GM12891 (cell line): Measurements from ENCODE around the gene FCER1G.

Experiments
- DNase-seq: peaks from one replicate; pipeline ENCODE4 v3.0.0; 2011; ENCODE audit warnings: low spot score; ENCODE audit not compliant: insufficient read length
- FAIRE-seq: peaks from 2 replicates; lab custom pipeline; 2011; peaks lifted over from hg19 to GRCh38; lab: Jason Lieb, UNC
- PAX5 ChIP-seq: IDR thresholded peaks from 2 replicates; pipeline ENCODE4 v1.6.1; 2011; ENCODE audit warnings: low read length, moderate library complexity, mild to moderate bottlenecking; ENCODE audit not compliant: insufficient read depth, severe bottlenecking
- POLR2A ChIP-seq: IDR thresholded peaks from 2 replicates; pipeline ENCODE4 v1.6.1; 2011; ENCODE audit warnings: low read depth, low read length, control low read depth
- POLR2AphosphoS5 ChIP-seq: IDR thresholded peaks from 2 replicates; pipeline ENCODE4 v1.6.1; 2011; ENCODE audit warnings: low read depth, low read length, control low read depth
- POU2F2 ChIP-seq: IDR thresholded peaks from 2 replicates; pipeline ENCODE4 v1.6.1; 2011; ENCODE audit warnings: low read depth, mild to moderate bottlenecking, control low read depth, low read length, moderate library complexity
- SPI1 ChIP-seq: IDR thresholded peaks from 2 replicates; pipeline ENCODE4 v1.6.1; 2011; ENCODE audit warnings: low read depth, low read length, control low read depth
- TAF1 ChIP-seq: IDR thresholded peaks from 2 replicates; pipeline ENCODE4 v1.6.1; 2011; ENCODE audit warnings: low read depth, low read length, control low read depth

The FCER1G gene

DNA sequence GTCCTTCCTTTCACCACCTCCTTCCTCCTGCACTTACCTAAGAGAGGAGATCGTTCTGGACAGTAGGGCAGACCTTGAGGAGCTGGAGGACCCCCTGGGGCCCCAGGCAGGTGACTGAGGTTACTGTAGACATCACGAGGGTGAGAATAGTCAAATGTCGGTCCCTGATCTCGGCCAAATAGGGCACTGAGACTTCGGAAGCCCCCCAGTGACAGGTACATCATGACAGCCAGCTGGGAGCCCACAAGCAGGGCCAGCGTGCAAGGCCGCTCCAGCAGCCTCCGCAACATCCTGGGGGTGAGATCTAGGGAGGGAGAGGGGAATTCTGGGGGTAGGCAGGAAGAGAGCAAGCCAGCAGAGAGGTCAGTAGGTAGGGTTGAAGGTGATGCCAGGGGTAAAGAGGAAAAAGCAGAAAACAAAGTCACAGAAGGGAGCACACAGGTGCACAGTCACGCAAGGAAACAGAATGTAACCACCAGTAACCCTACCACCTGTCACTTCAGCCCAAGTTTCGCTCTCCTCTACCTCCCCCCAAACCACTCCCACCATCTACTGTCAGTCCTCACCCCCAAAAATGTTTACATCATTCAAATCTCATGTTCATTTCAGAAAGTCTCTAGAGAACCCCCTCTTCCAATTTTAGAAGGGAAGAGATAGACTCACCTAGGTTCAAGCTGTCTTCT is 39.2 kb upstream of the FCER1G start:
- no peak for FAIRE-seq
- TF ChIP-seq POLR2A = no peak
- TF ChIP-seq PAX5 = no peak
- no peak for TF ChIP-seq TAF1
- TF ChIP-seq POLR2AphosphoS5 = no peak

GRCh38 chr1:161176468-161177111 is 38.5 kb upstream of the FCER1G start:
- TF ChIP-seq PAX5 = peak; percentile 94
- no peak for TF ChIP-seq POLR2A
- DNase-seq = no peak
- no peak for FAIRE-seq

More for the DNA sequence above, 39.2 kb upstream of the FCER1G start:
- DNase-seq = peak; percentile 57

DNA sequence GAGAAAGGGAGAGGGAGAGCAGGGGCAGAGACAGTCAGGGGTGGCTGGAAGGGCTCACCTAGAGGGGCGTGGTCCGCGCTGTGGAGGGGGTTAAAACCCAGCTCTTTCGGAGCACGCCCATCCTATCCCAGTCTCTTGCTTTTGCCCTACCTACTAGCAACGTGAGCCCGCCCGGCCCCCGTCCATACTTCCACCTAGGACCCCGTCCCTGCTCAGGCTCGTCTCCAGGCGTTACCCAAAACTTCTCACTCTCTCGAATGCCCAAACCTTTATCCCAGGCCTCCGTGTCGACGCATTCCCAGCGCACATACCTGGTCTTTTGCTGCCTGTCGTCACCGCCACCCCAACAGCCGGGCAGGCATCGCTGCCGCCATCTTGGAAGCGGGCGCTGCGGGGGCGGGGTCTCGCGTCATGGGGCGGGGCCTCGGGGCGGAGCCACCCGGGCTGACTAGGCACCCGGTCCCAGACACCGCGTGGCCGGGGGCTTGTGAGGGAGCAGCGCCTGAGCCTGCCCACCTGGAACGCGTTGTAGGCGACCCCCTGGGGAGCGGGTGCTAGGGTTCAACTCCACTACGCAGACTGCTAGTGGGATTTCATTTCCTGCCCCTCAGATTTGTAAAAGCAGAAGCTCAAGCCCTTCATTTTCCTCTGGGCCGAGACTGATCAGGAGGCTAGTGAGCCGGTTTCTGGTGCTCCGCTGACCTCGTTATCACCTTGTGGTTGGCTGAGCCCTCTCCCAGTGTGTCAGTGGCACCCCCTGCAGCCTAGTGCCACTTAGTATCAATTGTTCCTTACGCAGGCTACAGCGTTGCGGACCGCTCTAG is 37.8 kb upstream of the FCER1G start, which contains the start of gene B4GALT3:
Gene B4GALT3 (minus strand): TSS at position 396 of the 824 bp plus-strand sequence. CDS start 1,447 bp downstream, outside the sequence.
- DNase-seq (peak; percentile 94), FAIRE-seq (peak; percentile 81)
- TF ChIP-seq TAF1 = peak; percentile 89
- TF ChIP-seq POLR2AphosphoS5 = peak; percentile 91
- TF ChIP-seq SPI1 = no peak
- TF ChIP-seq POU2F2 = peak; percentile 63; the same call in 1 of the 2 replicates
- no peak for TF ChIP-seq PAX5
- TF ChIP-seq POLR2A = peak; percentile 91

GRCh38 chr1:161177936-161178244 is 37.2 kb upstream of the FCER1G start:
- no peak for FAIRE-seq
- TF ChIP-seq TAF1 (no peak), POU2F2 (no peak), POLR2A (no peak)
- no peak for DNase-seq

GRCh38 chr1:161179698-161180097 is 35.4 kb upstream of the FCER1G start:
- FAIRE-seq = no peak
- no peak for TF ChIP-seq POLR2A
- TF ChIP-seq POLR2AphosphoS5 = no peak
- TF ChIP-seq POU2F2 = no peak
- no peak for TF ChIP-seq SPI1
- TF ChIP-seq PAX5 = no peak
- no peak for TF ChIP-seq TAF1

GRCh38 chr1:161180639-161181038 is 34.5 kb upstream of the FCER1G start:
- DNase-seq (no peak), FAIRE-seq (no peak)
- TF ChIP-seq PAX5 (no peak), POU2F2 (no peak), POLR2A (no peak), SPI1 (no peak), POLR2AphosphoS5 (no peak), TAF1 (no peak)

More at GRCh38 chr1:161179698-161180097, 35.4 kb upstream of the FCER1G start:
- DNase-seq = no peak

GRCh38 chr1:161182214-161182613 is 32.9 kb upstream of the FCER1G start:
- DNase-seq = no peak
- no peak for TF ChIP-seq POLR2A
- no peak for TF ChIP-seq POU2F2
- TF ChIP-seq POLR2AphosphoS5 = no peak
- no peak for TF ChIP-seq PAX5
- TF ChIP-seq TAF1 = no peak
- no peak for TF ChIP-seq SPI1
- FAIRE-seq = peak; percentile 20

DNA sequence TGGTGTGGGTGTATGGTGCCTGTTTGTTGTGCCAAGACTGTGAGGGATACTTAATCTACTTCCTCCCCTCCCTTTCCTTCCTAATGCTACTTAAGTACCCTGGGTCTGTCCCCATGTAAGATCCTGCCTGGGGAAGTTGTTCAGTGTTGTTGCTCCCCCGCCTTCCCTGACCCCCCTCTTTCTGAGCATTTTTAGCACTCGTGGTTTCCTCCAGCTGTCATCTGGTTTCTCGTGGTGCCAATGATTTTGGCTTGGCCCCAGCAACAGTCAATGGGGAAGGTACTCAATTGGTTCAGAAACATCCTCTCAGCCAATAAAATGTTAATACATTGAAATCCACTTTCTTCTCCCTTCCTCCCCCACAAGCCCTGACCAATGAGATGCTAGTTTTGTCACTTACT is 29.8 kb upstream of the FCER1G start:
- FAIRE-seq = peak; percentile 94
- peak; percentile 49 for DNase-seq
- TF ChIP-seq TAF1 (no peak), SPI1 (peak; percentile 50; the same call in 1 of the 2 replicates), POLR2AphosphoS5 (no peak), POLR2A (peak; percentile 46; the same call in 1 of the 2 replicates), POU2F2 (peak; percentile 53; the same call in 1 of the 2 replicates)

GRCh38 chr1:161185732-161186311 is 29.3 kb upstream of the FCER1G start:
- TF ChIP-seq SPI1 = peak; percentile 94
- no peak for TF ChIP-seq TAF1

GRCh38 chr1:161187311-161187710 is 27.8 kb upstream of the FCER1G start:
- TF ChIP-seq SPI1 (no peak), TAF1 (no peak)
- DNase-seq (no peak), FAIRE-seq (peak; percentile 59)

More at GRCh38 chr1:161185732-161186311, 29.3 kb upstream of the FCER1G start:
- DNase-seq (no peak), FAIRE-seq (peak; percentile 84)
